GM18511 (cell line): Measurements from ENCODE around the gene PLN.

Experiments used
- ATAC-seq: cut with Tn5 transposase; IDR thresholded peaks from one replicate; pipeline ENCODE4 v1.9.1; 2021; ENCODE audit warnings: mild to moderate bottlenecking, moderate library complexity; ENCODE audit not compliant: unreplicated experiment

The PLN gene

GRCh38 chr6:118578617-118579016 lies 30.5 kb downstream of the PLN start:
- no peak for ATAC-seq

- ATAC-seq = no peak
Observed at GRCh38 chr6:118579786-118580185, 31.7 kb downstream of the PLN start.

- ATAC-seq = peak; percentile 68
Observed at GRCh38 chr6:118580585-118581419, 32.7 kb downstream of the PLN start.

DNA sequence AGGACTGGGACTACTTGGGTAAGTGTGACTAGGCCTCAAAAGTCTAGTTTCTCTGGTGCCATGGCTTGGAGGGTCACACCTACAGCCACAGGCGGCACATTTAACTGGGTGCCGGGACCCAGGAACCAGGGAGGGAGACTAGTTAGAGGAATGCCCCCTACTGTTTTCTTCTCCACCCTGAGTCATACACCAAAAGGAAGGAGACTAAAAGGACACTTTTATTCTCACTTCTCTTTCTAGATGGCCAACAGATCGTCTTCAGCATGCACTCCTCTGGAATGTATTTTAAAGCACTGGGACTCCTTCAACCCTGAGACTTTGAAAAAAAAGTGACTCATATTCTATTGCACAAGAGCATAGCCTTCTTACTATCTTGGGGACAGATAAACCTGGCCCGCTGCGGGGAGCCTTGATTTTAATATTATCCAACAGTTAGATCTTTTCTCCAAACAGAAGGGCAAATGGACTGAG lies 33.4 kb downstream of the PLN start:
- no peak for ATAC-seq

DNA sequence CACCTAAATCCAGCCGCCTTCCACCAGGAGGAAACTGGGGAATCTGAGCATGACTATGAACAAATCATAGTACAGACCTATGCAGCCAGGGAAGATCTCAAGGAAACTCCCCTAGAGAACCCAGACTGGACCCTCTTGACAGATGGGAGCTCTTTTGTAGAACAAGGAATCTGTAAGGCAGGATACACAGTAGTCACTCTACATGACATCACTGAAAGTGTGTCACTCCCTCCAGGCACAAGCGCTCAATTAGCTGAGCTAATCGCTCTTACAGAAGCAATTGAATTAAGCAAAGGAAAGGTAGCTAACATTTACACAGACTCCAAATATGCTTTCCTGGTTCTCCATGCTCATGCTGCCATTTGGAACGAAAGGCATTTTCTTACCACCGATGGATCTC lies 36.8 kb downstream of the PLN start:
- no peak for ATAC-seq

GRCh38 chr6:118586746-118587485 lies 38.8 kb downstream of the PLN start:
- no peak for ATAC-seq

- no peak for ATAC-seq
Observed at GRCh38 chr6:118588626-118589025, 40.5 kb downstream of the PLN start.

- ATAC-seq = no peak
Observed at GRCh38 chr6:118589186-118589585, 41.1 kb downstream of the PLN start.

DNA sequence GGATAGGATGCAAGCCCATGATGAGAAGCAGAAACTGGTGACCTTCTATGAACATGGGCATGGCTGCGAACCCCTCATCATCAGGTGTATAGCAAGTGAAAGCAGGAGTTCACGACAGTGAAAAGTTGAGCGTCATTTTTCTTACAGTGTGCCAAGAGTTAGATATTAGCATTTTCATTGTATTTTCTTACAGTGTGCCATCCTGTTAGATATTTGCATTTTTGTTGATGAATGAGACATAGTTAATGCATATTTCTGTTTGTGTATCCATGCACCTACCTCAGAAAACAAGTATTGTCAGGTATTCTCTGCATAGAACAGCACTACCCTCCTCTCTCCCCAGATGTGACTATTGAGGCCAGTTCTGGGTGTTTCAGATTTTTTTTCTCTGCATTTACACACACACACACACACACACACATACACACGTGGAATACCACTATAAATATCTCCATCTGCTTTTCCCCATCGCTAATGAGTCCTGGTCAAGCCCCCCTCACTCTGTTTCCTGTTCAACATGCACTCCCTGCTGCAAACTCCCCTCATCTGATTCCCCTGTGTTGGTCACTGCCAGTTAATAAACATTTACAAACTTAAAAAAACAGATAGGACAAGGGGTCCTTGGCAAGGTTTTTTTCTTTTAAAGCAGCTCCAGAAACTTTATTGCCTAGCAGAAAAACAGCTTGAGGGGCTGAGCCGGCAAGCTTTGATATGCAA lies 41.7 kb downstream of the PLN start:
- ATAC-seq = no peak

- ATAC-seq = no peak
Observed at GRCh38 chr6:118591897-118592296, 43.8 kb downstream of the PLN start.

DNA sequence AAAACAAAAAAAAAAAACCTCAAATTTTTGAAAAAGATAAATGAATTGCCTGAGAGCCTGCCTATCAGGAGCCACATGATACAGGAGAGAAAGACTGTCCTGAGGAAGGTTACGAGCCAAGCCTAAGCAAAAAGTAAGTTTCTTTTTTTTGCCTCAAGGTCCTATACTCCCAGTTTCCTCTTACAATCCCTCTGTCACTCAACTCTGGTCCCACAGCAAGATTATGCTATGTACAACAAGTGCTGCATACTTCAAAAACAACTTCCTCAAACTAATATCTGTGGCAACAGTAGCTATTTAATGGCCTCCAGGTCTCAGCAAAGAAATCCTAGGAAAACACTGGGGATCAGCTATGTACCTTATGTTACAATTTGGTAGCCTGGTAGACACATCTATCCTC lies 46.8 kb downstream of the PLN start:
- ATAC-seq = no peak

- no peak for ATAC-seq
Observed at GRCh38 chr6:118596774-118597320, 48.8 kb downstream of the PLN start.

DNA sequence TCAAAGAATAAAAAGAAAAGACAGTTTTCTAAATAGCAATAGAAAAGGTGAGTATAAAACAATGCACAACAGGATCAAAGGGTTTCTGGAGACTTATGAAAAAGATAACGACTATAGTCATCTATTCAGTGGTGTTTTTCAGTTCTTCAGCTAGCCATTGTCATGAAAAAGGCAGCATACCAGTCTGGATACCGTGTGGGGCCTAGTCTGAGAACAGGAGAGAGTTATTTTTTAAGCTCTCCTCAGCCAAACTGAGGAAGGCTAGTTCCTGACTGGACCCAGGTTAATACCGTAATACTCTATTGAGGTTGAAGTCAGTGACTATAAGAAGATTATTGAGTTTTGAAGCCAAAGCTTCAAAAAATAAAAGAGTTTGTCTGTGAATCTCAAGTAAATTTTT lies 49.5 kb downstream of the PLN start:
- ATAC-seq = no peak

GRCh38 chr6:118598324-118598723 lies 50.2 kb downstream of the PLN start:
- ATAC-seq = no peak

- ATAC-seq = no peak
Observed at GRCh38 chr6:118602300-118602699, 54.2 kb downstream of the PLN start.

DNA sequence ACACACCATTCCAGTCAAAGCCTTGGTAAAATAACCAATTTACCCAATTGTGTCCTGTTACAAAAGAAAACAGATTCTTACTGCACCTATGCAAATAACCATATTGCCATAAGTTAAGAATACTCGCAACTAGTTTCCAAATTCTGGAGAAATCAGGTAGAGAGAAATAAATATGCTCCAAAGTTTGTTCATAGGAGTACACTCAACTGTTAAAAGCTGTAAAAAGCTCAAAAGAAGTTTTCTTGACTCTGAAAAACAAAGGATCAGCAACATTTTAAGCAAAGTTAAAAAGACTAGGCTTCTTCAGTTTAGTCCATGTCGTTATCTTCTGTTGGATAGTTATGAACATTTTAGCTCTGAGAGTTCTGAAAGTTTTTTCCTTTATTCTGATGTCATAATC lies 55.3 kb downstream of the PLN start:
- ATAC-seq = no peak

DNA sequence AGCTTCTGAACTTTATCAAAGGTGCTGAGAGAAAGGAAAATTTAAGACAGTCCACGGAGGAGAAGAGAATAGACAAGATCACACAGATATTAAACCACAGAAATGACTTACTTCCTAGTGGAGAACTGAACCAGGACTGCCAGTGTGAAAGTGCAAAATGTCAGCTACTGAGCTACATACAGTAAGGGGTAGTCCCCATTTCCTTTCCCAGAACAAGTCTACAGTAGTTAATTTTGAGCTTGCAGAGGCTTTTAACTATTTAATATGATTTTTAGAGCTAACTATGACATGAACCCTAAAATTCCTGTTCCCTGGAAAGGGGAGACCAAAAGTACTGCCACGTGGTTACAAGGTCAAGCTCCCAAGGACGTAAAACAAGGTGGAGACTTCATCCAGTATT lies 58.2 kb downstream of the PLN start:
- ATAC-seq = no peak

DNA sequence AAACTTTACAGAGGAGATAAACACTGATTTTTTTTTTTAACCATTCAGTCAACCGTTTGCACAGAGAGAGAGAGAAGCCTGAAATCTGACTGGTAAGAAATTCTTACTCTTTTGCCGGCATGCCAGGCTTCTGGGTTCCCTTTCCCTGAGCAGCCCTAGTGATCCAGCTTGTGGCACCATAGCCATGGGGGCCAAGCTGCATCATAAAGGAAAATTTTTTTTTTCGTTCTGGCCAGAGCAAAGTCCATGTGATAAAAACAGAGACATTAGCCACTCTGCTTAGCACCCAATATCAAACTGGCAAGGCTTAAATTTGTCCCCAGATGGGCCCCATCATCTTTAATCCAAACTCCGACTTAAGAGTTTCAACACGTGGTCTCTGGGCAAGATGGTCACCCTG lies 58.8 kb downstream of the PLN start:
- no peak for ATAC-seq
